OCI-LY7 (cell line): ENCODE results near the gene GSS.

ENCODE experiments used
- CTCF ChIP-seq: fragments of 200-600 bp; sonication (generic); conservative IDR thresholded peaks from 2 replicates; pipeline ENCODE4 v1.5.1; 2014; ENCODE audit warnings: mild to moderate bottlenecking, antibody characterized with exemption, low read length, moderate library complexity, mixed read lengths
- EZH2phosphoT487 ChIP-seq: fragments of 200-600 bp; sonication (generic); IDR thresholded peaks from 2 replicates; pipeline ENCODE4 v1.6.1; 2018; ENCODE audit warnings: low read depth, borderline replicate concordance, mild to moderate bottlenecking, mixed run types, antibody characterized with exemption, low read length, moderate library complexity, mixed read lengths

- no peak for TF ChIP-seq CTCF
- no peak for TF ChIP-seq EZH2phosphoT487
Observed at GRCh38 chr20:34880215-34880850, 75.3 kb downstream of the GSS start.
